ENCODE measurements around the gene ZNF500. TPM values are rescaled to one million over a fixed set of nuclear protein-coding genes. Genes with fewer than 3 reads are reported as not detected.
A peak's percentile ranks its signal among the peaks of the same experiment; 100 is the strongest.

Gene ZNF500
- total and polyA plus RNA-seq, 8 donors: 5.5 to 14.1 (median 7.2) TPM

GRCh38 chr16:4797805-4798252 is 30.9 kb upstream of the ZNF500 start:
- Histone ChIP-seq H3K9me3 (no peaks in the 10 kb centered on the region), H3K4me1 (peaks cover 10 to 21% (median 17%) of the 10 kb centered on the region in 3 donors), H3K4me3 (no peak overlapping the region), H3K36me3 (peaks cover 0 to 5% (median 0%) of the 10 kb centered on the region in 3 donors), H3K27ac (no peak overlapping the region), H3K27me3 (no peaks in the 10 kb centered on the region)
- FAIRE-seq (no peak), DNase-seq (no peak), ATAC-seq (no peak)
- WGBS, 2 donors: 89 to 93% methylated on average over 22 of the region's 22 CpGs
- intact Hi-C loops (cut with DNase I): no loop called here
- no peak for TF ChIP-seq CTCF (IDR thresholded peaks at IDR 0.05)

GRCh38 chr16:4796982-4797804 is 30.2 kb upstream of the ZNF500 start:
- FAIRE-seq (no peak), DNase-seq (peak in 1 of 6 donors; percentile 74), ATAC-seq (no peak)
- Histone ChIP-seq H3K9me3 (no peaks in the 10 kb centered on the region), H3K27me3 (no peaks in the 10 kb centered on the region), H3K36me3 (peaks cover 0 to 5% (median 0%) of the 10 kb centered on the region in 3 donors), H3K4me3 (no peak overlapping the region), H3K4me1 (peaks cover 10 to 21% (median 17%) of the 10 kb centered on the region in 3 donors), H3K27ac (no peak overlapping the region)
- 84% methylated on average over 20 to 21 of the region's 21 CpGs for WGBS, 2 donors
- intact Hi-C loops (cut with DNase I): no loop called here
- no peak for TF ChIP-seq CTCF (IDR thresholded peaks at IDR 0.05)

- ATAC-seq (peak; percentile 4 to 27 (median 5)), DNase-seq (peak in 1 of 6 donors; percentile 83), FAIRE-seq (no peak)
- Histone ChIP-seq H3K9me3 (no peaks in the 10 kb centered on the region), H3K4me3 (peak overlapping the region; percentile 31 to 58 (median 42)), H3K27me3 (no peaks in the 10 kb centered on the region), H3K4me1 (peaks cover 3 to 14% (median 10%) of the 10 kb centered on the region in 3 donors), H3K27ac (peak overlapping the region in 3 of 4 donors; percentile 60 to 71 (median 62)), H3K36me3 (peaks cover 0 to 5% (median 0%) of the 10 kb centered on the region in 3 donors)
- WGBS, 2 donors: 70 to 72% methylated on average over 30 of the region's 30 CpGs
- no peak for TF ChIP-seq CTCF (IDR thresholded peaks at IDR 0.05)
- intact Hi-C loops (cut with DNase I): no loop called here
Measured at GRCh38 chr16:4795828-4796572, 29.0 kb upstream of the ZNF500 start.

GRCh38 chr16:4795181-4795827 is 28.3 kb upstream of the ZNF500 start, which contains the start of gene SMIM22:
Gene SMIM22, plus strand, starts transcription at chr16:4795369. Its CDS starts 366 bp downstream, at chr16:4795735.
- peak within 1 kb of the TSS; percentile 31 to 58 (median 42) for H3K4me3 ChIP-seq
- peak; percentile 79 to 93 (median 82) for DNase-seq
- ATAC-seq: peak; percentile 84 to 95 (median 92)
- no peaks in the 10 kb centered on the region for H3K9me3 ChIP-seq
- TF ChIP-seq CTCF (IDR thresholded peaks at IDR 0.05): no peak
- H3K4me1 ChIP-seq: peaks cover 0 to 7% (median 3%) of the 10 kb centered on the region in 3 donors
- peaks cover 0 to 5% (median 0%) of the 10 kb centered on the region in 3 donors for H3K36me3 ChIP-seq
- intact Hi-C loops (cut with DNase I): no loop called here
- no peaks in the 10 kb centered on the region for H3K27me3 ChIP-seq
- peak within 1 kb of the TSS; percentile 53 to 71 (median 61) for H3K27ac ChIP-seq
- FAIRE-seq: no peak
- 19% methylated on average over 14 of the region's 14 CpGs for WGBS, 2 donors
